Glutamatergic neuron (in vitro differentiated cells): Measurements from ENCODE around the gene KCTD2. TPM values are rescaled to one million over a fixed set of nuclear protein-coding genes. Genes with fewer than 3 reads are reported as not detected.

Source experiments
- DNase-seq: peaks from one replicate; pipeline ENCODE4 v3.0.0; 2022
- H3K27ac Mint-ChIP-seq: one replicate; pipeline ENCODE4 v1.8.0; 2020; ENCODE audit warnings: mild to moderate bottlenecking, mixed read lengths, inconsistent platforms; ENCODE audit not compliant: unreplicated experiment
- H3K27me3 Mint-ChIP-seq: one replicate; pipeline ENCODE4 v1.8.0; 2020; ENCODE audit warnings: mild to moderate bottlenecking, moderate library complexity, mixed read lengths, inconsistent platforms; ENCODE audit not compliant: unreplicated experiment
- H3K36me3 Mint-ChIP-seq: one replicate; pipeline ENCODE4 v1.8.0; 2020; ENCODE audit warnings: mild to moderate bottlenecking, mixed read lengths, inconsistent platforms; ENCODE audit not compliant: unreplicated experiment
- H3K4me1 Mint-ChIP-seq: one replicate; pipeline ENCODE4 v1.8.0; 2020; ENCODE audit warnings: mild to moderate bottlenecking, low read depth, mixed read lengths, inconsistent platforms; ENCODE audit not compliant: unreplicated experiment
- H3K4me3 Mint-ChIP-seq: one replicate; pipeline ENCODE4 v1.8.0; 2020; ENCODE audit warnings: mild to moderate bottlenecking, mixed read lengths, inconsistent platforms; ENCODE audit not compliant: unreplicated experiment
- H3K9me3 Mint-ChIP-seq: one replicate; pipeline ENCODE4 v1.8.0; 2020; ENCODE audit warnings: mild to moderate bottlenecking, moderate library complexity, mixed read lengths, inconsistent platforms; ENCODE audit not compliant: unreplicated experiment
- CTCF ChIP-seq: fragments of 200-600 bp; sonication (generic); IDR thresholded peaks from one replicate; pipeline ENCODE4 v1.5.0; 2021; ENCODE audit not compliant: partially characterized antibody, unreplicated experiment
- total RNA-seq: library from RNA; stranded (reverse); fragmentation: NEBNext Ultra II Directional; extraction: Animal tissue kit (Norgen Biotek cat#: 25700); gene quantifications from one replicate; pipeline ENCODE4 v1.2.1, GENCODE V29; 2021; ENCODE audit not compliant: unreplicated experiment

Gene KCTD2
- total RNA-seq, 1 donor from 2014 or later, result 23.4 TPM

DNA sequence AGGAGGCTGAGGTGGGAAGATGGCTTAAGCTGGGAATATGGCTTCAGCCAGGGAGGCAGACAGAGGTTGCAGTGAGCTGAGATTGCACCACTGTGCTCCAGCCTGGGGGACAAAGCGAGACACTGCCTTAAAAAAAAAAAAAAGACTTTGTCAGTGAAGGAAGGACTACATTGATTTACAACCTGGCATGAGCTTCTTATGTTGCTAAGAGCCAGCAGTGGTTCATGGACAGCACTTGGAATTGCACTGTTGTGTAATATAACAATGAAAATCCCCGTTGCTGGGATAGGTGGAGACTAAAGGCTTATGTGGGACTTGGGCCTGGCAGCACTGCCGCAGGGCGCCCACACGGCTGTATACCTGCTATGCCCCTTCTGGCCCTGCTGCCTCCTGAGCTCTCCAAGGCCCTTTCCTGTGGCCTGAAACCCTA lies 26.6 kb downstream of the KCTD2 start:
- Mint-ChIP-seq H3K27me3 (peaks cover 10% of the 10 kb centered on the region), H3K27ac (no peak overlapping the region), H3K4me1 (no peaks in the 10 kb centered on the region), H3K9me3 (no peaks in the 10 kb centered on the region), H3K36me3 (no peaks in the 10 kb centered on the region), H3K4me3 (no peak overlapping the region)
- no peak for TF ChIP-seq CTCF
- DNase-seq, result no peak

- DNase-seq, result no peak
- no peak for TF ChIP-seq CTCF
- Mint-ChIP-seq H3K4me1 (peaks cover 5% of the 10 kb centered on the region), H3K4me3 (no peak overlapping the region), H3K27me3 (peaks cover 10% of the 10 kb centered on the region), H3K9me3 (no peaks in the 10 kb centered on the region), H3K27ac (no peak overlapping the region), H3K36me3 (no peaks in the 10 kb centered on the region)
Observed at GRCh38 chr17:75074532-75074931, 27.5 kb downstream of the KCTD2 start.

- no peak for DNase-seq
- no peaks in the 10 kb centered on the region for H3K36me3 Mint-ChIP-seq
- H3K4me1 Mint-ChIP-seq, result peaks cover 5% of the 10 kb centered on the region
- H3K9me3 Mint-ChIP-seq, result no peaks in the 10 kb centered on the region
- H3K27me3 Mint-ChIP-seq, result peaks cover 10% of the 10 kb centered on the region
- TF ChIP-seq CTCF, result no peak
- no peak overlapping the region for H3K27ac Mint-ChIP-seq
- H3K4me3 Mint-ChIP-seq, result no peak overlapping the region
Observed at GRCh38 chr17:75075597-75076336, 28.7 kb downstream of the KCTD2 start.

DNA sequence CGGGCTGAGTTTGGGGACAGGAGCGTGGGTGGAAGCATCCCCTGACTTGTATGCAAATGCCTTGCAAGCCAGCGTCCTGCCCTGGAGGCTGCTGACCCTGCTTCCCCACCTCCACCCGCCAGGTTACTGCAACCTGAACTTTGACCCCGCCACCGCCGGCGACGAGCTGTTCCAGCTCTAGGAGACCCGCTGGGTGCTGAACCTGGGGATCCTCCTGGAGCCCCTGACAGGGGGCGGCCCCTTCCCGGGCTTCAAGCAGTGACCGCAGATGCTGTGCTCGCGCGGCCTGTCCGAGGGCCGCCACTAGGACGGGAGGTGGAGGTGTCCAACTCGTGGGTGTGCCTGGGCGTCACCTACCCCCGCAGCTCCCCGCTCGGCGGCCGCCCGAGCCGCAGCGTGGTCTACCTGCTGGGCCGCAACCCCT lies 30.1 kb downstream of the KCTD2 start:
- no peak overlapping the region for H3K27ac Mint-ChIP-seq
- H3K4me1 Mint-ChIP-seq, result peaks cover 5% of the 10 kb centered on the region
- DNase-seq, result no peak
- no peaks in the 10 kb centered on the region for H3K36me3 Mint-ChIP-seq
- H3K4me3 Mint-ChIP-seq, result no peak overlapping the region
- H3K27me3 Mint-ChIP-seq, result peaks cover 12% of the 10 kb centered on the region
- no peaks in the 10 kb centered on the region for H3K9me3 Mint-ChIP-seq
- TF ChIP-seq CTCF, result no peak

- no peak overlapping the region for H3K4me3 Mint-ChIP-seq
- H3K9me3 Mint-ChIP-seq, result no peaks in the 10 kb centered on the region
- peak; percentile 47 for DNase-seq
- H3K36me3 Mint-ChIP-seq, result no peaks in the 10 kb centered on the region
- TF ChIP-seq CTCF, result no peak
- peaks cover 5% of the 10 kb centered on the region for H3K4me1 Mint-ChIP-seq
- H3K27me3 Mint-ChIP-seq, result peaks cover 12% of the 10 kb centered on the region
- no peak overlapping the region for H3K27ac Mint-ChIP-seq
Observed at GRCh38 chr17:75077496-75078283, 30.7 kb downstream of the KCTD2 start.
